GM18517 (cell line): ENCODE measurements around the gene NRXN2.

Source experiments
- ATAC-seq: cut with Tn5 transposase; IDR thresholded peaks from one replicate; pipeline ENCODE4 v1.9.1; 2021; ENCODE audit warnings: mild to moderate bottlenecking, moderate library complexity; ENCODE audit not compliant: unreplicated experiment

NRXN2 gene

GRCh38 chr11:64594159-64594939, 128.6 kb downstream of the NRXN2 start:
- no peak for ATAC-seq

DNA sequence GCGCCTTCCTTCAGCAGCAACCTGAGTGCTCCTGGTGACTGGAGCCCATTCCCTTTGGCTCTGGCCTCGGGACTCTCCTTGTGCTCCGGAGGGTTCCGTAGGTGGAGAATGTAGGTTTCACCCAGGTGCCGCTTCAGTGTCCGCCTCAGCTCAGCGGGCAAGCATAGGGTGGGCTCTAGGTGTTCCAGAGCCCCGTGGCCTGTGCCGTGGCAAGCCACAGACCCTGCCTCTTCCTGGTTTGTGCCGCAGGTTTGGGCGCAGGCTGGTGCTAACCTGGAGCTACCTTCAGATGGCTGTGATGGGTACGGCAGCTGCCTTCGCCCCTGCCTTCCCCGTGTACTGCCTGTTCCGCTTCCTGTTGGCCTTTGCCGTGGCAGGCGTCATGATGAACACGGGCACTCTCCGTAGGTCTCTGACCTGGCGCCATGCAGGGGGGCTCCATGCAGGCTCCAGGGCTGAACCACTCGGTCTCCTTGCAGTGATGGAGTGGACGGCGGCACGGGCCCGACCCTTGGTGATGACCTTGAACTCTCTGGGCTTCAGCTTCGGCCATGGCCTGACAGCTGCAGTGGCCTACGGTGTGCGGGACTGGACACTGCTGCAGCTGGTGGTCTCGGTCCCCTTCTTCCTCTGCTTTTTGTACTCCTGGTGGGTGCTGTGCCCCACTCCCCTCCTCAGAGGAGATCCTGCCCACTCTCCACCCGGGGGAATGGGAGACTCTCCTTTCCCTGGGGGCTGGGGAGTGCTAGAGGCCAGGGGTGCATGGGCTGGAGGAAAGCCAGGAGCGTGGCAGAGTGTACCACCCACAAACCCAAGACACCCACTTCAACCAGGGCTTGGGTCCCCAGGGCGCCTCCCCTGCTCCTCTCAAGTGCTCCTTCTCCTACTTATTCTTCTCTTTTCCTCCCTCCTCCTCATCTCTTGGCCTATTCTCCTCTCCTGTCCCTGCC, 129.6 kb downstream of the NRXN2 start:
- ATAC-seq, result no peak

DNA sequence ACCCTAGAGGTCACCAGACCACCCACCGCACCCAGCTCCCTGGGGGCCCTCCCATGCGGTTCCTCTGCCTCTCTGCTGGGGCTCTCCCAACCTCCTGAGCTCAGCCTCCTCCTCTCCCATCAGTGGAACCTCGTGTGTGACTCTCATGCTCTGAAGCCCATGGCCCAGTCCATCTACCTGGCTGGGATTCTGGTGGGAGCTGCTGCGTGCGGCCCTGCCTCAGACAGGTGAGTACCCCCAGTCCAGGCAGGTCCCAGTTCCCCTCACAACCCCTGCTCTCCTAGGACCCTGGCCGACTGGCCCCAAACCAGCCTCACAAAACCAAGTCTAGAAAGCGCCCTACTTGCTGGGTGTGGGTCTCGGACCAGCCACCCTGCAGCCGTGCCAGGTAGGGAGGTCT, 130.3 kb downstream of the NRXN2 start:
- ATAC-seq, result no peak

- ATAC-seq, result no peak
Observed at GRCh38 chr11:64592234-64592615, 130.8 kb downstream of the NRXN2 start.

GRCh38 chr11:64591257-64592233, 131.5 kb downstream of the NRXN2 start:
- ATAC-seq, result no peak

DNA sequence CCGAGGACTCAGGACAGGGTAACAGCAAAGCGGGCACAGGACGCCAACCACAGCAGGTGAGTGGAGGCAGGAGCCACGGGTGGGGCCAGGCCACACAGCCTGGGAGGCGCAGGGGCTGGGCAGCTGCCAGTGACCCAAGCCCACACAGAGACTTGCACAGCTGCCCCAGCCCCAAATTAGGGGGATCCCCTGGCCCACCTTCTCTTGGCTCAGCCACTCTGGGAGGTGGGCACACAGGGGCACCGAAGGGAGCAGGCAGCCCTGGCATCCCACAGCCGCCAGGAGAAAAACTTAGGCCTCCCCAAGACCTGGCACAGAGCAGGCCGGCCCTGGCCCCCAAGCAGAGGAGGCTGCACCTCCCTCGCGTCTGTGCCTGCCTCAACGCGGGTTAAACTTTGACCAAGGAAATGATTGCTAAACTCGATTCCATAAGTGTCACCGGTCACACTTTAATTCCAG, 132.2 kb downstream of the NRXN2 start, which contains the start of gene SLC22A12:
SLC22A12 (plus strand) TSS at position 458 of the 459 bp plus-strand sequence. CDS start 337 bp downstream, outside the sequence.
- no peak for ATAC-seq

- no peak for ATAC-seq
Observed at GRCh38 chr11:64588701-64589100, 134.3 kb downstream of the NRXN2 start.

DNA sequence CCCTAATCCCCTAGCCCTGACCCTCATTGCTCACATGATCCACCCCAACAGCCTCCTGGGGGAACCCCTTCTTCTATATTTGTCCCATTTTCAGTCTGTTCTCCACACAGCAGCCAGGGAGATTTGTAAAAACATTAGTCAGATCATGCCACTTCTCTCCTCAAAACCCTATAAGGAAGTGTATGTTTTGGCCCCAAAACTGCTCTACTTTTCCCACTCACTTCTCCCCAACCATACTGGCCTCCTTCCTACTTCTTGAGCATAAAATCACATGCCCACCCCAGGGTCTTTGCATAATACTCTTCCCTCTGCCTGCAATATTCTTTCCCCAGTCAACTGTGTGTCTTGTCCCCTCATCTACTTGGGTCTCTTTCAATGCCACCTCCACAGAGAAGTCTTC, 136.6 kb downstream of the NRXN2 start:
- ATAC-seq, result no peak

- no peak for ATAC-seq
Observed at GRCh38 chr11:64585150-64585549, 137.8 kb downstream of the NRXN2 start.

- no peak for ATAC-seq
Observed at GRCh38 chr11:64583296-64584262, 139.4 kb downstream of the NRXN2 start.

GRCh38 chr11:64582885-64583284, 140.1 kb downstream of the NRXN2 start:
- no peak for ATAC-seq

DNA sequence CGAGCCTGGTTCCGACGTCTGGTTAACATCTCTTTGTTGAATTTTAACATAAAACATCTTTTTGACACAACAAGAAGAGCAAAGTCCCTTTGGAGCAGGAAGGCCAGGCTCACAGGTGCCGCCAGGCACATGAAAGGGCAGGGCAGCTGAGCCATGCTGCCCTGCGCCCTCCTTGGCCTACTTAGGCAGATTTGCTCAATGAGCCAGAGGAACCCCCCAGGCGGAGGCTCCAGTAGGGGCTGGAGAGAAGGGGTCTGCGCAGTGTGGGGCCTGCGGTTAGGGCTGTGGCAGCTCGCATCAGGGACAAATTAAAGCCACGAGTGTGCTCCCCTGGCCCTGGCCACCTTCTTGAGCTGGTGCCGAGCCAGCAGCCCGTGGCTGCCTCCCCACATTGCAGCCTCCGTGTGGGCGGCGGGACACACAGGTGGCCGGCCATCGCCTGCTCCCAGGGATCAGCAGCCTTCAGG, 141.9 kb downstream of the NRXN2 start:
- ATAC-seq, result no peak

GRCh38 chr11:64580412-64580811, 142.6 kb downstream of the NRXN2 start:
- ATAC-seq, result no peak

DNA sequence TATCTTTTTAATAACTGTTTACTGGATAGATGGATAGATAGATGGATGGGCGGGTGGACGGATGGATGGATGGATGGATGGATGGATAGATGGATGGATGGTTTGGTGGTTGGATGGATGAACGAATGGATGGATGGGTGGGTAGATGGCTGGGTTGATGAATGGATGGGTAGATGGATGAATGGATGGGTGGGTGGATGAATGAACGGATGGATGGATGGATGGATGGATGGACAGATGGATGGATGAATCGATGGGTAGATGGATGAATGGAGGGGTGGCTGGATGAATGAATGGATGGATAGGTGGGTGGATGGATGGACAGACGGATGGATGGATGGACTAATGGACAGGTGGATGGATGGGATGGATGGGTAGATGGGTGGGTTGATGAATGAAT, 145.8 kb downstream of the NRXN2 start:
- ATAC-seq, result no peak

DNA sequence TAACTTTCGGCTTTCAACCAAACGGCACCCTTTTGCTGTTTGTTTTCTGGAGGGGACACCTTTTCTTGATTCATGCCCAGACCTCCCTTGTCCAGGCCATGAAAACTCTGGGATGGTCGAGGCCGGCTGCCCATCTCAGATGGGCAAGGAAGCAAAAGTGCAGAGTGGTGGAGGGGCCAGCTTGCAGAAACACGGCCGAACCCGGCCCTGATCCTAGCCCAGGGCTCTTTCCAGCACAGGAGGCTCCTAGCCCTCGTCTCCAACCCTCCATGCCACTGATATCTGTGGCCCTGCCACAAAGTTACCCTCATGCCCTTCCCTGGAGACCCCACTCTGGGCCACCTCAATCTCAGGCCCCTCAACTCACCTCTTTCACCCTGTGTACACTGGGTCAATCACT, 150.9 kb downstream of the NRXN2 start:
- no peak for ATAC-seq

- ATAC-seq, result no peak
Observed at GRCh38 chr11:64571410-64572091, 151.4 kb downstream of the NRXN2 start.

DNA sequence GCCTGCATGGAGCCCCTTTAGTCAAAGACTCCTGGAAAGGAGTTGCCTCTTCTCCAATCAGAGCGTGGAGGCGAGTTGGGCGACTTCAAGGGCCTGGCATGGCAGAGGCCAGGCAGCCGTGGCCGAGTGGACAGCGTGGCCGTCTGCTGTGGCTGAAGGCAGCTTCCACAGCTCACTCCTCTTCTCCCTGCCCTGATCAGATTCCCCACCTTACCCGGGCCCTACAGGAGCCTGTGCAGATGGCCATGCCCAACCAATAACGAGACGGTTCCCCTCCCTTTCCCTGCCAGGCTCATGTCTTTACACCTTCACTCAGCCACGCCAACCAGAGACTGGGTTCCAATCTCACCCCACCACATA, 152.0 kb downstream of the NRXN2 start:
- ATAC-seq, result no peak

- ATAC-seq, result no peak
Observed at GRCh38 chr11:64570341-64570740, 152.7 kb downstream of the NRXN2 start.
